Skeletal muscle cell (primary cell): ENCODE data around the gene SPON1.

Source experiments
- DNase-seq: peaks from one replicate; pipeline ENCODE4 v3.0.0-alpha.2; 2010; ENCODE audit warnings: low read depth
- H3K4me3 ChIP-seq: 2 replicates; pipeline ENCODE4 v1.5.1; 2011; ENCODE audit warnings: low read depth, mild to moderate bottlenecking, control low read depth, low read length, moderate library complexity

Gene SPON1

GRCh38 chr11:13942378-13942777 lies 20.1 kb upstream of the SPON1 start:
- H3K4me3 ChIP-seq = no peak overlapping the region
- DNase-seq = no peak

- no peak for DNase-seq
- no peak overlapping the region for H3K4me3 ChIP-seq
Measured at GRCh38 chr11:13942971-13943381, 19.5 kb upstream of the SPON1 start.

GRCh38 chr11:13944016-13944415 lies 18.5 kb upstream of the SPON1 start:
- DNase-seq = no peak
- H3K4me3 ChIP-seq = no peak overlapping the region

GRCh38 chr11:13944911-13945425 lies 17.6 kb upstream of the SPON1 start:
- DNase-seq = no peak

GRCh38 chr11:13947379-13947778 lies 15.1 kb upstream of the SPON1 start:
- no peak for DNase-seq
- no peak overlapping the region for H3K4me3 ChIP-seq

More at GRCh38 chr11:13944911-13945425, 17.6 kb upstream of the SPON1 start:
- no peak overlapping the region for H3K4me3 ChIP-seq

- H3K4me3 ChIP-seq = no peak overlapping the region
- no peak for DNase-seq
Measured at GRCh38 chr11:13949876-13950275, 12.6 kb upstream of the SPON1 start.

- DNase-seq = no peak
- H3K4me3 ChIP-seq = no peak overlapping the region
Measured at GRCh38 chr11:13952221-13952620, 10.3 kb upstream of the SPON1 start.

- H3K4me3 ChIP-seq = no peak overlapping the region
- DNase-seq = no peak
Measured at GRCh38 chr11:13952668-13953067, 9.9 kb upstream of the SPON1 start.

GRCh38 chr11:13954591-13954990 lies 7.9 kb upstream of the SPON1 start:
- no peak for DNase-seq

GRCh38 chr11:13955971-13956421 lies 6.5 kb upstream of the SPON1 start:
- DNase-seq = no peak
- H3K4me3 ChIP-seq = no peak overlapping the region

More at GRCh38 chr11:13954591-13954990, 7.9 kb upstream of the SPON1 start:
- no peak overlapping the region for H3K4me3 ChIP-seq

- no peak for DNase-seq
- H3K4me3 ChIP-seq = no peak overlapping the region
Measured at GRCh38 chr11:13956988-13957387, 5.5 kb upstream of the SPON1 start.

GRCh38 chr11:13958641-13959400 lies 3.7 kb upstream of the SPON1 start:
- no peak overlapping the region for H3K4me3 ChIP-seq
- no peak for DNase-seq

- no peak for DNase-seq
- peak overlapping the region; percentile 27 for H3K4me3 ChIP-seq
Measured at GRCh38 chr11:13962198-13962561, 343 bp upstream of the SPON1 start.

- DNase-seq = no peak
- no peak overlapping the region for H3K4me3 ChIP-seq
Measured at GRCh38 chr11:13963169-13963948, 836 bp downstream of the SPON1 start.

GRCh38 chr11:13963949-13964770 lies 1.6 kb downstream of the SPON1 start:
- H3K4me3 ChIP-seq = no peak overlapping the region

GRCh38 chr11:13964771-13965074 lies 2.2 kb downstream of the SPON1 start:
- no peak for DNase-seq
- H3K4me3 ChIP-seq = no peak overlapping the region

More at GRCh38 chr11:13963949-13964770, 1.6 kb downstream of the SPON1 start:
- no peak for DNase-seq

GRCh38 chr11:13965337-13965736 lies 2.8 kb downstream of the SPON1 start:
- H3K4me3 ChIP-seq = no peak overlapping the region
- DNase-seq = no peak

GRCh38 chr11:13966013-13966412 lies 3.5 kb downstream of the SPON1 start:
- H3K4me3 ChIP-seq = no peak overlapping the region
- DNase-seq = no peak

- no peak overlapping the region for H3K4me3 ChIP-seq
- DNase-seq = no peak
Measured at GRCh38 chr11:13966486-13966885, 4.0 kb downstream of the SPON1 start.

- H3K4me3 ChIP-seq = no peak overlapping the region
- DNase-seq = no peak
Measured at GRCh38 chr11:13970986-13971385, 8.5 kb downstream of the SPON1 start.
